K562 (cell line): ENCODE data around the gene RGS21. TPM values are rescaled to one million over a fixed set of nuclear protein-coding genes. Genes with fewer than 3 reads are reported as not detected.

Source experiments
- REST ChIP-seq, 2 experiments: fragments of 450-650 bp; formaldehyde crosslinking in 1 of 2; IDR thresholded peaks; 2 replicates each; pipeline versions ENCODE4 v1.4.0 to v1.6.1; 2014 to 2020; ENCODE audit warnings: mild to moderate bottlenecking in 2 of 2, borderline replicate concordance in 1 of 2, low read depth in 1 of 2
- TARDBP ChIP-seq: fragments of 450-650 bp; IDR thresholded peaks from 2 replicates; pipeline ENCODE4 v1.6.1; 2016
- THAP7 ChIP-seq: fragments of 250-450 bp; sonication (Bioruptor Pico); IDR thresholded peaks from 2 replicates; pipeline ENCODE4 v1.5.0; 2021
- ZFP36 ChIP-seq: fragments of 150-350 bp; IDR thresholded peaks from 2 replicates; pipeline ENCODE4 v1.6.1; 2018; ENCODE audit warnings: low read length, low read depth; ENCODE audit not compliant: partially characterized antibody
- ZNF431 ChIP-seq: sonication (generic); formaldehyde crosslinking; IDR thresholded peaks from 2 replicates; pipeline ENCODE4 v1.8.0; 2022; ENCODE audit warnings: mild to moderate bottlenecking, missing genetic modification reagents
- polyA plus RNA-seq, 8 experiments: library from polyadenylated mRNA; depleted of rRNA in 4 of 8; stranded (reverse) in 5 of 8; unstranded in 3 of 8; fragments of >200 nt; fragmentation: Nextera tagmentation in 2 of 8; fragmentation: Illumina TruSeq in 1 of 8; extraction: Ambion mirVana in 2 of 8; extraction: Trizol in 1 of 8; gene quantifications; 2 replicates each; pipeline versions ENCODE4 v1.2.1 to v1.2.3, GENCODE V29; 2011 to 2014; ENCODE audit warnings: inconsistent platforms in 1 of 8, missing spikeins in 1 of 8
- total RNA-seq, 7 experiments: library from RNA; depleted of rRNA in 6 of 7; stranded (reverse); fragments of >200 nt in 6 of 7; fragmentation: Illumina TruSeq in 2 of 7; extraction: Trizol in 2 of 7; gene quantifications; 2 replicates each; pipeline versions ENCODE4 v1.2.1 to v1.2.3, GENCODE V29; 2011 to 2021; ENCODE audit warnings: low replicate concordance in 1 of 7

RGS21 gene
- total and polyA plus RNA-seq, 9 of the 15 experiments (the other 6 are each of a cell fraction or from before 2014, with no cell fraction given): not detected

- TF ChIP-seq REST (IDR thresholded peaks at IDR 0.05; ENCODE audit: borderline replicate concordance) (no peak), REST (CRISPR knock-in tag; IDR thresholded peaks at IDR 0.05; ENCODE audit: low read depth) (no peak), ZNF431 (CRISPR knock-in tag) (no peak), THAP7 (no peak), ZFP36 (no peak), TARDBP (no peak)
Observed at GRCh38 chr1:192316942-192317450, at the start of gene RGS21 (continued).
